Activated CD4-positive, alpha-beta memory T cell treated with anti-CD3 and anti-CD28 coated beads, Interleukin-2, amount 10 ng/mL, durations not matched to agents 7 days and 5 days (primary cell): ENCODE measurements around the gene STK16. TPM values are rescaled to one million over a fixed set of nuclear protein-coding genes. Genes with fewer than 3 reads are reported as not detected.
"Not testable (repeated sequence)": the region's sequence is repeated elsewhere in the genome, so short reads cannot be mapped to it uniquely, and the experiment has no call there.

Source experiments
- CTCF ChIA-PET: fragments of 350-600 bp; sonication (Branson Sonifier 250); formaldehyde crosslinking; loops from one replicate; lab custom pipeline; 2021; ENCODE audit warnings: antibody characterized with exemption, inconsistent platforms; lab: Charles Lee
- POLR2A ChIA-PET: fragments of 350-600 bp; sonication (Branson Sonifier 250); formaldehyde crosslinking; loops from one replicate; lab custom pipeline; 2021; ENCODE audit warnings: antibody characterized with exemption; lab: Charles Lee
- DNase-seq: peaks from one replicate; pipeline ENCODE4 v3.0.0-alpha.2; 2020
- H3K27ac Mint-ChIP-seq: one replicate; pipeline ENCODE4 v1.8.0; 2021; ENCODE audit warnings: mild to moderate bottlenecking, mixed read lengths
- H3K27me3 Mint-ChIP-seq: one replicate; pipeline ENCODE4 v1.8.0; 2021; ENCODE audit warnings: mixed read lengths
- H3K36me3 Mint-ChIP-seq: one replicate; pipeline ENCODE4 v1.8.0; 2021; ENCODE audit warnings: low read depth, mixed read lengths
- H3K4me1 Mint-ChIP-seq: one replicate; pipeline ENCODE4 v1.8.0; 2021; ENCODE audit warnings: mixed read lengths
- H3K4me3 Mint-ChIP-seq: one replicate; pipeline ENCODE4 v1.8.0; 2021; ENCODE audit warnings: mild to moderate bottlenecking, mixed read lengths
- H3K9me3 Mint-ChIP-seq: one replicate; pipeline ENCODE4 v1.8.0; 2021; ENCODE audit warnings: mixed read lengths
- total RNA-seq, 2 experiments: library from RNA; stranded (reverse); gene quantifications; one replicate each; pipeline ENCODE4 v1.2.3, GENCODE V29; 2021

Gene STK16
- total RNA-seq, 2 experiments from 2014 or later, result 41.6 to 42.3 TPM

GRCh38 chr2:219284501-219285372 lies 39.5 kb downstream of the STK16 start:
- ChIA-PET POLR2A (interaction anchor here (1.0 to 7.7 kb wide), 2 partner anchors 8 to 56 kb away, joined by 4 to 69 read pairs; partner anchors contain the start of genes ANKZF1 and ATG9A), CTCF (interaction anchor here (11.9 kb wide), 1 partner anchor 8 kb away, joined by 206 read pairs; no protein-coding TSS in a partner anchor)

GRCh38 chr2:219285373-219285735 lies 40.1 kb downstream of the STK16 start:
- CTCF ChIA-PET, result interaction anchor here (11.9 kb wide), 1 partner anchor 7 kb away, joined by 206 read pairs; no protein-coding TSS in a partner anchor
- Mint-ChIP-seq H3K9me3 (no peaks in the 10 kb centered on the region), H3K36me3 (peaks cover 27% of the 10 kb centered on the region), H3K27me3 (no peaks in the 10 kb centered on the region), H3K4me3 (no peak overlapping the region), H3K27ac (no peak overlapping the region), H3K4me1 (peaks cover 15% of the 10 kb centered on the region)
- POLR2A ChIA-PET, result no interaction called here
- no peak for DNase-seq

More at GRCh38 chr2:219284501-219285372, 39.5 kb downstream of the STK16 start:
- DNase-seq, result no peak
- peaks cover 21% of the 10 kb centered on the region for H3K4me1 Mint-ChIP-seq
- no peak overlapping the region for H3K4me3 Mint-ChIP-seq
- no peaks in the 10 kb centered on the region for H3K27me3 Mint-ChIP-seq
- peaks cover 33% of the 10 kb centered on the region for H3K36me3 Mint-ChIP-seq
- no peak overlapping the region for H3K27ac Mint-ChIP-seq
- H3K9me3 Mint-ChIP-seq, result no peaks in the 10 kb centered on the region

GRCh38 chr2:219285894-219286425 lies 40.7 kb downstream of the STK16 start:
- CTCF ChIA-PET, result interaction anchor here (1.2 to 2.2 kb wide), 4 partner anchors 9 to 13 kb away, joined by 3 to 13 read pairs (median 8); no protein-coding TSS in a partner anchor
- H3K4me3 Mint-ChIP-seq, result no peak overlapping the region
- peaks cover 11% of the 10 kb centered on the region for H3K4me1 Mint-ChIP-seq

GRCh38 chr2:219286436-219287115 lies 41.3 kb downstream of the STK16 start:
- peaks cover 5% of the 10 kb centered on the region for H3K4me1 Mint-ChIP-seq
- peaks cover 20% of the 10 kb centered on the region for H3K36me3 Mint-ChIP-seq
- POLR2A ChIA-PET, result interaction anchor here (1.6 kb wide), 1 partner anchor 32 kb away, joined by 7 read pairs; the partner anchor contains the start of gene TUBA4A
- no peak overlapping the region for H3K4me3 Mint-ChIP-seq
- H3K9me3 Mint-ChIP-seq, result no peaks in the 10 kb centered on the region
- CTCF ChIA-PET, result interaction anchor here (1.2 to 2.2 kb wide), 4 partner anchors 9 to 12 kb away, joined by 3 to 13 read pairs (median 8); no protein-coding TSS in a partner anchor
- H3K27ac Mint-ChIP-seq, result no peak overlapping the region
- no peak for DNase-seq
- no peaks in the 10 kb centered on the region for H3K27me3 Mint-ChIP-seq

More at GRCh38 chr2:219285894-219286425, 40.7 kb downstream of the STK16 start:
- H3K27me3 Mint-ChIP-seq, result no peaks in the 10 kb centered on the region
- POLR2A ChIA-PET, result interaction anchor here (1.6 kb wide), 1 partner anchor 32 kb away, joined by 7 read pairs; the partner anchor contains the start of gene TUBA4A
- no peaks in the 10 kb centered on the region for H3K9me3 Mint-ChIP-seq
- no peak for DNase-seq
- peaks cover 26% of the 10 kb centered on the region for H3K36me3 Mint-ChIP-seq
- no peak overlapping the region for H3K27ac Mint-ChIP-seq

- not testable (repeated sequence) for H3K27me3 Mint-ChIP-seq, H3K27ac Mint-ChIP-seq, DNase-seq, H3K4me3 Mint-ChIP-seq, H3K4me1 Mint-ChIP-seq, H3K9me3 Mint-ChIP-seq
- POLR2A ChIA-PET, result interaction anchor here (1.6 kb wide), 1 partner anchor 33 kb away, joined by 7 read pairs; the partner anchor contains the start of gene TUBA4A
- peaks cover 19% of the 10 kb centered on the region for H3K36me3 Mint-ChIP-seq
- CTCF ChIA-PET, result interaction anchor here (1.2 to 2.2 kb wide), 4 partner anchors 8 to 12 kb away, joined by 3 to 13 read pairs (median 8); no protein-coding TSS in a partner anchor
These were observed 41.8 kb downstream of the STK16 start for GRCh38 chr2:219287116-219287440.

GRCh38 chr2:219287580-219288265 lies 42.4 kb downstream of the STK16 start:
- Mint-ChIP-seq H3K4me3 (no peak overlapping the region), H3K9me3 (no peaks in the 10 kb centered on the region), H3K27me3 (peaks cover 5% of the 10 kb centered on the region), H3K36me3 (peaks cover 15% of the 10 kb centered on the region), H3K27ac (no peak overlapping the region), H3K4me1 (peaks cover 4% of the 10 kb centered on the region)
- CTCF ChIA-PET, result interaction anchor here (0.7 to 2.2 kb wide), 4 partner anchors 8 to 11 kb away, joined by 3 to 13 read pairs (median 6); no protein-coding TSS in a partner anchor
- DNase-seq, result no peak
- POLR2A ChIA-PET, result interaction anchor here (0.9 kb wide), 1 partner anchor 8 kb away, joined by 3 read pairs; no protein-coding TSS in a partner anchor

- ChIA-PET CTCF (interaction anchor here (7.9 kb wide), 1 partner anchor 9 kb away, joined by 206 read pairs; the partner anchor contains the start of gene DNAJB2), POLR2A (no interaction called here)
- no peak for DNase-seq
- no peaks in the 10 kb centered on the region for H3K9me3 Mint-ChIP-seq
- peaks cover 5% of the 10 kb centered on the region for H3K27me3 Mint-ChIP-seq
- H3K4me1 Mint-ChIP-seq, result peaks cover 2% of the 10 kb centered on the region
- no peak overlapping the region for H3K27ac Mint-ChIP-seq
- H3K36me3 Mint-ChIP-seq, result peaks cover 4% of the 10 kb centered on the region
- no peak overlapping the region for H3K4me3 Mint-ChIP-seq
These were observed 43.9 kb downstream of the STK16 start for GRCh38 chr2:219289195-219289536.

- H3K9me3 Mint-ChIP-seq, result no peaks in the 10 kb centered on the region
- peaks cover 6% of the 10 kb centered on the region for H3K4me1 Mint-ChIP-seq
- POLR2A ChIA-PET, result interaction anchor here (6.0 kb wide), 1 partner anchor 9 kb away, joined by 69 read pairs; the partner anchor contains the start of gene DNAJB2
- DNase-seq, result no peak
- CTCF ChIA-PET, result interaction anchor here (6.4 to 7.9 kb wide), 2 partner anchors 10 to 132 kb away, joined by 122 to 206 read pairs; partner anchors contain the start of genes DNAJB2 and NHEJ1
- peaks cover 4% of the 10 kb centered on the region for H3K36me3 Mint-ChIP-seq
- peaks cover 5% of the 10 kb centered on the region for H3K27me3 Mint-ChIP-seq
- no peak overlapping the region for H3K4me3 Mint-ChIP-seq
- no peak overlapping the region for H3K27ac Mint-ChIP-seq
These were observed 44.5 kb downstream of the STK16 start for GRCh38 chr2:219289537-219290361.

GRCh38 chr2:219290381-219291171 lies 45.3 kb downstream of the STK16 start:
- H3K4me1 Mint-ChIP-seq, result peaks cover 12% of the 10 kb centered on the region
- no peak for DNase-seq
- H3K27me3 Mint-ChIP-seq, result peaks cover 6% of the 10 kb centered on the region
- ChIA-PET CTCF (interaction anchor here (1.7 to 7.9 kb wide), 4 partner anchors 11 to 133 kb away, joined by 6 to 206 read pairs (median 121); partner anchors contain the start of genes DNAJB2, NHEJ1, TUBA4A and TUBA4B), POLR2A (interaction anchor here (5.8 to 6.0 kb wide), 2 partner anchors 9 to 37 kb away, joined by 53 to 69 read pairs; partner anchors contain the start of genes DNAJB2, TUBA4A and TUBA4B)
- H3K4me3 Mint-ChIP-seq, result no peak overlapping the region
- H3K9me3 Mint-ChIP-seq, result no peaks in the 10 kb centered on the region
- peaks cover 4% of the 10 kb centered on the region for H3K36me3 Mint-ChIP-seq
- H3K27ac Mint-ChIP-seq, result no peak overlapping the region

GRCh38 chr2:219291394-219291793 lies 46.1 kb downstream of the STK16 start:
- H3K27ac Mint-ChIP-seq, result no peak overlapping the region
- H3K4me1 Mint-ChIP-seq, result peaks cover 14% of the 10 kb centered on the region
- H3K9me3 Mint-ChIP-seq, result no peaks in the 10 kb centered on the region
- CTCF ChIA-PET, result interaction anchor here (0.5 to 7.9 kb wide), 6 partner anchors 12 to 562 kb away, joined by 3 to 206 read pairs (median 63); partner anchors contain the start of genes DNAJB2, NHEJ1, TUBA4A and TUBA4B
- H3K36me3 Mint-ChIP-seq, result no peaks in the 10 kb centered on the region
- POLR2A ChIA-PET, result interaction anchor here (5.8 to 6.0 kb wide), 2 partner anchors 10 to 38 kb away, joined by 53 to 69 read pairs; partner anchors contain the start of genes DNAJB2, TUBA4A and TUBA4B
- no peak for DNase-seq
- H3K4me3 Mint-ChIP-seq, result no peak overlapping the region
- peaks cover 9% of the 10 kb centered on the region for H3K27me3 Mint-ChIP-seq
